Lung (tissue), 12 donors: Measurements from ENCODE around the gene NDUFS8. TPM values are rescaled to one million over a fixed set of nuclear protein-coding genes. Genes with fewer than 3 reads are reported as not detected.

Experiments
- ATAC-seq: fragments of 200-7000 bp; cut with Tn5 transposase; one replicate; pipeline ENCODE4 v1.9.1; 2020; ENCODE audit warnings: moderate number of reproducible peaks; ENCODE audit not compliant: insufficient read depth, low FRiP score
- DNase-seq, 3 donors: peaks; one replicate each; pipeline ENCODE4 v3.0.0-alpha.2; 2013 to 2017
- H3K27ac ChIP-seq, 2 donors: one replicate each; pipeline ENCODE4 v1.5.1; 2013; ENCODE audit warnings: mild to moderate bottlenecking in 2 of 2, moderate library complexity in 2 of 2, control low read depth in 1 of 2, inconsistent platforms in 1 of 2, low read depth in 1 of 2, low read length in 1 of 2
- H3K27me3 ChIP-seq, 3 donors: one replicate each; pipeline ENCODE4 v1.5.1; 2013; ENCODE audit warnings: low read length in 2 of 3; ENCODE audit not compliant: control insufficient read depth in 3 of 3, insufficient read depth in 3 of 3
- H3K36me3 ChIP-seq, 4 donors: one replicate each; pipeline ENCODE4 v1.5.1; 2013; ENCODE audit warnings: low read length in 4 of 4, mild to moderate bottlenecking in 1 of 4, moderate library complexity in 1 of 4; ENCODE audit not compliant: control insufficient read depth in 4 of 4, insufficient read depth in 4 of 4
- H3K4me1 ChIP-seq, 5 donors: one replicate each; pipeline ENCODE4 v1.5.1; 2013; ENCODE audit warnings: low read length in 5 of 5, mild to moderate bottlenecking in 2 of 5, moderate library complexity in 1 of 5; ENCODE audit not compliant: control insufficient read depth in 5 of 5, insufficient read depth in 5 of 5
- H3K4me3 ChIP-seq: one replicate; pipeline ENCODE4 v1.5.1; 2013; ENCODE audit warnings: mild to moderate bottlenecking, control low read depth, moderate library complexity
- H3K9ac ChIP-seq, 2 donors: one replicate each; pipeline ENCODE4 v1.5.1; 2013; ENCODE audit warnings: low read length in 2 of 2, control low read depth in 1 of 2; ENCODE audit not compliant: insufficient read depth in 1 of 2
- H3K9me3 ChIP-seq, 4 donors: one replicate each; pipeline ENCODE4 v1.5.1; 2013; ENCODE audit warnings: low read length in 3 of 4, mild to moderate bottlenecking in 1 of 4, moderate library complexity in 1 of 4; ENCODE audit not compliant: control insufficient read depth in 4 of 4, insufficient read depth in 3 of 4
- CTCF ChIP-seq: IDR thresholded peaks from 2 replicates; pipeline ENCODE4 v1.5.1; 2012; ENCODE audit warnings: mild to moderate bottlenecking; ENCODE audit errors: control extremely low read depth, extremely low read depth
- WGBS, 2 donors: extraction: QIAGEN DNeasy Blood & Tissue Kit; methylation state at CpG; one replicate each; pipeline ENCODE4 v1.1.7; 2013; 5-methylcytosine and 5-hydroxymethylcytosine counted together
- polyA plus RNA-seq, 2 donors: library from polyadenylated mRNA; stranded (reverse); fragments of 200-250 nt; gene quantifications; one replicate each; pipeline ENCODE4 v1.2.1, GENCODE V29; 2013
- total RNA-seq, 2 donors: library from RNA; depleted of rRNA in 1 of 2; stranded (reverse); fragments of >200 nt in 1 of 2; gene quantifications; one replicate each; pipeline ENCODE4 v1.2.1, GENCODE V29; 2014 to 2021
- donor health status: control.
- donor health status: control.
- donor health status: Bipolar disorder and iron deficiency.
- donor health status: healthy.
- donor health status: DM: yes; HTN: yes; CAD: no.

The NDUFS8 gene
- total and polyA plus RNA-seq, 4 donors: 57.8 to 180 (median 145) TPM

DNA sequence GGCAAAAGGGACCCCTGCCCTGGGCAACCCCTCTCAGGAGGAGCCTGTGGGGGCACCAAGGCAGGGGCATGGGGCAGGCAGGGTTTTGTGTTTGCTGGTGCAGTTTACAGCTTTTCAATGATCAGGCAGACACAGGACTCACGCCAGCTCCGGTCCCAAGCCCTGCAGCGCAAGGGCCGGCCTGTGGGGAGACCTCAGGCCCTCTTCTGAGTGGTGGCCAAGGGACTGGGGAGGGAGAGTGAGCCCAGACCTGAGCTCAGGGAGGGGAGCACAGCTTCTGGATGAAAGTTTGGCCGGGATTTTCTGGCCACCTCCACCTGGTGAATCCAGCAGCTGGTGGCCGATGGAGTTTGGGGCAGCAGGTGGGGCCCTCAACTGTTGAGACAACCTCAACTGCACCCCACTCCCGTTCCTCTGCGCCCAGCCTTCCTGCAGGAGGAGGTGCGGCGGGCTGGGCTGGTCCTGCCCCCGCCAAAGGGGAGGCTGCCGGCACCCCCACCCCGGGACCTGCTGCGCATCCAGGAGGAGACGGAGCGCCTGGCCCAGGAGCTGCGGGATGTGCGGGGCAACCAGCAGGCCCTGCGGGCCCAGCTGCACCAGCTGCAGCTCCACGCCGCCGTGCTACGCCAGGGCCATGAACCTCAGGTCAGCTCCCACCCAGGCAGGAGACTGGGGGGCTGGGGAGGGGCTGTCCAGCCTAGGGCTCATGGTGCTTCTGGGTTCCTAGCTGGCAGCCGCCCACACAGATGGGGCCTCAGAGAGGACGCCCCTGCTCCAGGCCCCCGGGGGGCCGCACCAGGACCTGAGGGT is 11.9 kb downstream of the NDUFS8 start:
- no peak for DNase-seq
- H3K9me3 ChIP-seq: no peaks in the 10 kb centered on the region
- WGBS, 2 donors: 93 to 96% methylated on average over 24 to 27 of the region's 27 CpGs
- no peaks in the 10 kb centered on the region for H3K27me3 ChIP-seq
- no peak overlapping the region for H3K9ac ChIP-seq
- no peak for TF ChIP-seq CTCF
- no peak overlapping the region for H3K27ac ChIP-seq
- H3K4me3 ChIP-seq: no peak overlapping the region
- ATAC-seq: no peak
- H3K4me1 ChIP-seq: peaks cover 0 to 30% (median 15%) of the 10 kb centered on the region in 5 donors
- H3K36me3 ChIP-seq: peaks cover 0 to 40% (median 2%) of the 10 kb centered on the region in 4 donors

GRCh38 chr11:68043029-68043348 is 12.5 kb downstream of the NDUFS8 start:
- no peak overlapping the region for H3K4me3 ChIP-seq
- no peak for TF ChIP-seq CTCF
- H3K27me3 ChIP-seq: no peaks in the 10 kb centered on the region
- H3K27ac ChIP-seq: no peak overlapping the region
- ATAC-seq: no peak
- H3K36me3 ChIP-seq: peaks cover 0 to 46% (median 2%) of the 10 kb centered on the region in 4 donors
- WGBS, 2 donors: 83 to 87% methylated on average over 8 of the region's 8 CpGs
- no peak overlapping the region for H3K9ac ChIP-seq
- no peak for DNase-seq
- H3K4me1 ChIP-seq: peaks cover 0 to 33% (median 11%) of the 10 kb centered on the region in 5 donors
- H3K9me3 ChIP-seq: no peaks in the 10 kb centered on the region

GRCh38 chr11:68043349-68044144 is 13.1 kb downstream of the NDUFS8 start:
- no peak for DNase-seq

More at GRCh38 chr11:68043349-68044144, 13.1 kb downstream of the NDUFS8 start:
- ATAC-seq: no peak
- peaks cover 0 to 48% (median 2%) of the 10 kb centered on the region in 4 donors for H3K36me3 ChIP-seq
- 90 to 92% methylated on average over 33 to 36 of the region's 36 CpGs for WGBS, 2 donors
- H3K27ac ChIP-seq: no peak overlapping the region
- peaks cover 0 to 29% (median 5%) of the 10 kb centered on the region in 5 donors for H3K4me1 ChIP-seq
- H3K9me3 ChIP-seq: no peaks in the 10 kb centered on the region
- no peak overlapping the region for H3K9ac ChIP-seq
- TF ChIP-seq CTCF: no peak
- no peak overlapping the region for H3K4me3 ChIP-seq
- no peaks in the 10 kb centered on the region for H3K27me3 ChIP-seq
